Femur (tissue), 1 donor: ENCODE data around the gene ANXA5.

Experiments used
- DNase-seq: peaks from one replicate; pipeline ENCODE4 v3.0.0-alpha.2; 2017

ANXA5 gene

DNA sequence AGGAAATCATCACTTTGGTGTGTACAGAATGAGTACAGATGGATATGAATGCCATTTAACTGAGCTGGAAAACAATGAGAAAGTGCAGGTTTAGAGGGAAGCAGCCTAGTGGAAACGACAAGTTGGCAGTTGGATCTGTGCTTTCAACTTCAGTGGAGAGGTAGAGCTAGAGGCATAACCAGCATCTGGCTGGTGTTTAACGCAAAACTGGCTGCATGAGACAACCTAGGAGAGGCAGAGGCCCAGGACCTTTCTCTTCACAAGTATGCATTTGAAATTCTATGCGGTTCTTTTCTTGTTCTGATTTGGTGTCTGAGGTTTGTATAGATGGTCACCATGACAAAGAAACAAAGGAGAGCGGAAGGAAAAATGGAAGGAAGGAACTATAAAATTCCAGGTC is 63.1 kb downstream of the ANXA5 start:
- DNase-seq, result no peak

DNA sequence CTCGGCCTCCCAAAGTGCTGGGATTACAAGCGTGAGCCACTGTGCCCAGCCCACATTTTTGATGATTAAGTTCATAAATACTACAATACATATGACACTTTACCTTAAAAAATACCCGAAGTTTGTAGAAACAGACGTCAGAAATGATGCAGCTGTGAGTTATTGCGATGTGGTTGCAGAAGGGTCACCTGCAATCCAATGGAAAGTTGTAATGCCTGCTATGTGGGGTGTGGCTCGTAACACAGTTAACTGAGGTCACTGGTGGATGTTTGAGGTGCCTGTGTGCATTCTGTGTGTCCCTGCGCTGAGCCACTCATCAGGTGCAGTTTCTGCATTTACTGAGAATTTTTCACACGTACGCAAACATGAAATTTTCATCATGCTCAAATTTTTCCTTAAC is 64.1 kb downstream of the ANXA5 start:
- no peak for DNase-seq
